Astrocyte (in vitro differentiated cells and primary cell): ENCODE measurements around the gene TEX2. TPM values are rescaled to one million over a fixed set of nuclear protein-coding genes. Genes with fewer than 3 reads are reported as not detected.
"Not testable (repeated sequence)": the region's sequence is repeated elsewhere in the genome, so short reads cannot be mapped to it uniquely, and the experiment has no call there.

Source experiments
- DNase-seq: peaks from one replicate; pipeline ENCODE4 v3.0.0-alpha.2; 2010; ENCODE audit warnings: low read depth
- FAIRE-seq: peaks from 2 replicates; lab custom pipeline; 2011; peaks lifted over from hg19 to GRCh38; lab: Jason Lieb, UNC
- H2AFZ ChIP-seq: 2 replicates; pipeline ENCODE4 v1.6.0; 2012; ENCODE audit warnings: low read depth, low read length, inconsistent platforms
- H3K27ac ChIP-seq: 2 replicates; pipeline ENCODE4 v1.5.1; 2011; ENCODE audit warnings: low read depth, low read length, inconsistent platforms
- H3K27me3 ChIP-seq: 2 replicates; pipeline ENCODE4 v1.6.0; 2011; ENCODE audit warnings: low read length, inconsistent platforms; ENCODE audit not compliant: insufficient read depth
- H3K36me3 ChIP-seq: 2 replicates; pipeline ENCODE4 v1.5.1; 2011; ENCODE audit warnings: low read length, inconsistent platforms; ENCODE audit not compliant: insufficient read depth
- H3K4me1 ChIP-seq: 2 replicates; pipeline ENCODE4 v1.5.1; 2011; ENCODE audit warnings: low read length, inconsistent platforms; ENCODE audit not compliant: insufficient read depth
- H3K4me2 ChIP-seq: 2 replicates; pipeline ENCODE4 v1.6.0; 2012; ENCODE audit warnings: low read length, inconsistent platforms
- H3K4me3 ChIP-seq: 2 replicates; pipeline ENCODE4 v1.5.1; 2011; ENCODE audit warnings: low read depth, mild to moderate bottlenecking, low read length, inconsistent platforms; ENCODE audit not compliant: insufficient read depth
- H3K79me2 ChIP-seq: 2 replicates; pipeline ENCODE4 v1.6.0; 2012; ENCODE audit warnings: mild to moderate bottlenecking, low read length, inconsistent platforms; ENCODE audit not compliant: insufficient read depth
- H3K9ac ChIP-seq: 2 replicates; pipeline ENCODE4 v1.6.0; 2012; ENCODE audit warnings: mild to moderate bottlenecking, low read length, inconsistent platforms
- H3K9me3 ChIP-seq: 2 replicates; pipeline ENCODE4 v1.5.1; 2012; ENCODE audit warnings: low read depth, mild to moderate bottlenecking, low read length, inconsistent platforms; ENCODE audit not compliant: insufficient read depth
- H4K20me1 ChIP-seq: 2 replicates; pipeline ENCODE4 v1.6.0; 2012; ENCODE audit warnings: low read length, inconsistent platforms; ENCODE audit not compliant: insufficient read depth
- H3K27ac Mint-ChIP-seq: one replicate; pipeline ENCODE4 v1.8.0; 2021; ENCODE audit warnings: mild to moderate bottlenecking, mixed read lengths; ENCODE audit not compliant: unreplicated experiment
- H3K27me3 Mint-ChIP-seq: one replicate; pipeline ENCODE4 v1.8.0; 2021; ENCODE audit warnings: low read depth, mixed read lengths; ENCODE audit not compliant: unreplicated experiment
- H3K36me3 Mint-ChIP-seq: one replicate; pipeline ENCODE4 v1.8.0; 2021; ENCODE audit warnings: low read depth, mixed read lengths; ENCODE audit not compliant: unreplicated experiment
- H3K4me1 Mint-ChIP-seq: one replicate; pipeline ENCODE4 v1.8.0; 2021; ENCODE audit warnings: low read depth, mixed read lengths; ENCODE audit not compliant: unreplicated experiment
- H3K4me3 Mint-ChIP-seq: one replicate; pipeline ENCODE4 v1.8.0; 2021; ENCODE audit warnings: mild to moderate bottlenecking, moderate library complexity, mixed read lengths; ENCODE audit not compliant: unreplicated experiment
- H3K9me3 Mint-ChIP-seq: one replicate; pipeline ENCODE4 v1.8.0; 2021; ENCODE audit warnings: mild to moderate bottlenecking, mixed read lengths; ENCODE audit not compliant: unreplicated experiment
- CTCF ChIP-seq: IDR thresholded peaks from 2 replicates; pipeline ENCODE4 v1.5.1; 2011; ENCODE audit warnings: low read depth, mild to moderate bottlenecking, inconsistent platforms, low read length, moderate library complexity; ENCODE audit not compliant: insufficient read depth
- EZH2 ChIP-seq: IDR thresholded peaks from 2 replicates; pipeline ENCODE4 v1.6.1; 2012; ENCODE audit warnings: mild to moderate bottlenecking, low read length, inconsistent platforms; ENCODE audit not compliant: insufficient read depth
- total RNA-seq: library from RNA; stranded (reverse); gene quantifications from 2 replicates; pipeline ENCODE4 v1.2.1, GENCODE V29; 2021

TEX2 gene
- total RNA-seq, 1 donor from 2014 or later: 56.1 TPM

GRCh38 chr17:64209356-64209941, 53.6 kb downstream of the TEX2 start:
- H3K4me2 ChIP-seq: no peak overlapping the region
- TF ChIP-seq CTCF (no peak), EZH2 (no peak)
- Mint-ChIP-seq H3K4me3 (no peak overlapping the region), H3K4me1 (peaks cover 31% of the 10 kb centered on the region), H3K27ac (no peak overlapping the region), H3K27me3 (no peaks in the 10 kb centered on the region), H3K36me3 (peaks cover 23% of the 10 kb centered on the region), H3K9me3 (no peaks in the 10 kb centered on the region)
- no peak overlapping the region for H3K9ac ChIP-seq
- no peaks in the 10 kb centered on the region for H4K20me1 ChIP-seq
- H3K4me1 ChIP-seq: peaks cover 19% of the 10 kb centered on the region
- no peaks in the 10 kb centered on the region for H3K27me3 ChIP-seq
- peaks cover 4% of the 10 kb centered on the region for H3K36me3 ChIP-seq
- H3K27ac ChIP-seq: no peak overlapping the region
- H2AFZ ChIP-seq: no peak overlapping the region
- FAIRE-seq (no peak), DNase-seq (no peak)
- H3K79me2 ChIP-seq: peaks cover 20% of the 10 kb centered on the region
- H3K4me3 ChIP-seq: no peak overlapping the region
- H3K9me3 ChIP-seq: no peaks in the 10 kb centered on the region

- H3K27ac Mint-ChIP-seq, H3K27me3 Mint-ChIP-seq, H3K9ac ChIP-seq, H3K4me2 ChIP-seq, H3K4me3 ChIP-seq, H3K27me3 ChIP-seq, H3K36me3 ChIP-seq, DNase-seq, H3K9me3 ChIP-seq, H3K27ac ChIP-seq, H4K20me1 ChIP-seq, H3K4me3 Mint-ChIP-seq, H3K9me3 Mint-ChIP-seq, H2AFZ ChIP-seq, FAIRE-seq: not testable (repeated sequence)
- peaks cover 33% of the 10 kb centered on the region for H3K4me1 Mint-ChIP-seq
- Histone ChIP-seq H3K79me2 (peaks cover 26% of the 10 kb centered on the region), H3K4me1 (peaks cover 20% of the 10 kb centered on the region)
- peaks cover 18% of the 10 kb centered on the region for H3K36me3 Mint-ChIP-seq
Observed at GRCh38 chr17:64208656-64209055, 54.4 kb downstream of the TEX2 start.

DNA sequence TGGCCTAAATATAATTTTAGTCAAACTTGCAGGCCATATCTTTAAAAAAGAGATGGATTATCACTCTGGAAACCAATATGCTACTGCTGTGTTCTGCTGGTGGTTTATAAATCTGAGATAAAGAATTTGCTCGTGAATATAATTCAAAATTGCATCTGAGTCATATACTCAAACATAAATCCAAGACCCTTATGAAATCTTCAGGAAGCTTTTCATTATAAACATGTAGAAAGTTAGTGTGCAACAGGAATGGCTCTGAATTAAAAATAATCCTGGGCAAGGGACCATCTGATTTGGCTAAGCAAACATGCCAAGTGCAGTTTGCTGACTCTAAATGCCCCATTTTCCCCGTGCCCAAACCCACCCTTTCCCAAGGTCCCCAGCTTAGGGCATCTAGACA, 57.3 kb downstream of the TEX2 start:
- H3K9ac ChIP-seq: no peak overlapping the region
- H3K4me1 ChIP-seq: peaks cover 30% of the 10 kb centered on the region
- H2AFZ ChIP-seq: no peak overlapping the region
- no peak for DNase-seq
- Mint-ChIP-seq H3K4me1 (peaks cover 51% of the 10 kb centered on the region), H3K27me3 (no peaks in the 10 kb centered on the region), H3K27ac (no peak overlapping the region), H3K9me3 (no peaks in the 10 kb centered on the region), H3K36me3 (peaks cover 3% of the 10 kb centered on the region), H3K4me3 (no peak overlapping the region)
- no peak overlapping the region for H3K4me3 ChIP-seq
- no peaks in the 10 kb centered on the region for H3K36me3 ChIP-seq
- no peak overlapping the region for H3K27ac ChIP-seq
- no peaks in the 10 kb centered on the region for H3K9me3 ChIP-seq
- FAIRE-seq: no peak
- no peaks in the 10 kb centered on the region for H4K20me1 ChIP-seq
- peaks cover 30% of the 10 kb centered on the region for H3K79me2 ChIP-seq
- TF ChIP-seq CTCF (no peak), EZH2 (no peak)
- H3K4me2 ChIP-seq: no peak overlapping the region
- no peaks in the 10 kb centered on the region for H3K27me3 ChIP-seq
